GM11168 (cell line): ENCODE results near the gene OAF.

Experiments used
- in situ Hi-C: fragments of 300-500 bp; cut with MboI; formaldehyde crosslinking; loops from one replicate; pipeline ENCODE4 v1.12.0; 2022; ENCODE audit warnings: low sequenced_read_pairs; ENCODE audit not compliant: unreplicated experiment

Gene OAF

GRCh38 chr11:120198787-120199469 lies 11.9 kb upstream of the OAF start:
- in situ Hi-C loops, result no loop called here

DNA sequence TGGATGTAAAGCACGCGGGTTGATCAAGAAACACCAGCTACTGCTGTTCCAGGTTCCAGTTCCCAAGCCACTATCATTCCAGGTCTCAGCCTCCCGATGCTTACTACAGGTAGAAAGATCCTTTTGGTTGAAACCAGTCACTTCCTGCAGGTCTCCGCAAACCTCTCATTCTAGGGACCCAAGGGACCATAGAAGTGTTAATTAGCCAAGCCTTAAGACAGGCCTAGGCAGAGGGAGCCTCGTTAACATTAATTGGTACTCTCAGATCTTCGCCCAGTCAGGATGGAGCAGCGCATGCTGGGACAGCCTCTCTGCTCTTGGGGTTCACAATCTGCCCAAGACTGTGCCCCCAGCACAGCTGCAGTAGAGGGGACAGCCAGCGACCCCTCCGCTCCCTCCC lies 11.2 kb upstream of the OAF start:
- in situ Hi-C loops, result no loop called here

- in situ Hi-C loops, result no loop called here
Observed at GRCh38 chr11:120200677-120201076, 10.2 kb upstream of the OAF start.

- in situ Hi-C loops, result no loop called here
Observed at GRCh38 chr11:120201653-120202052, 9.2 kb upstream of the OAF start.

- in situ Hi-C loops, result no loop called here
Observed at GRCh38 chr11:120203626-120204025, 7.2 kb upstream of the OAF start.

GRCh38 chr11:120205596-120206161 lies 5.2 kb upstream of the OAF start:
- in situ Hi-C loops, result no loop called here

DNA sequence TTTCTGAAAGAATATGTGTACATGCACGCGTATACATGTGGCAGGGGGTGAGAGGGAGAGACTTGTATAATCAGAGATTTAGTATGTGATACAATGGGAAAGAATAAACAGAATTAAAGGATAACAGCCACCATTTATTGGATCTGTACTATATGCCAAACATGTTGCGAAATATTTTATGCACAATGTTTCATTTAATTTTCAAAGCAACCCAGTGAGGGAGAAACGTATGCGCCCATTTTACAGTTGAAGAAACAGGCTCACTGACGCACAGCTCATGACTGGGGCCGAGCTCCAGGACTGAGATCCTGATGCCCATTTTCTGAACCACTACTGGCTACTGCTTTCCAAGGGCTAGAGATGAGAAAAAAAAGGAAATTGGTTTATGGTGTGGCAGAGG lies 3.3 kb upstream of the OAF start:
- in situ Hi-C loops, result no loop called here

GRCh38 chr11:120208001-120208441 lies 2.8 kb upstream of the OAF start:
- in situ Hi-C loops, result no loop called here

DNA sequence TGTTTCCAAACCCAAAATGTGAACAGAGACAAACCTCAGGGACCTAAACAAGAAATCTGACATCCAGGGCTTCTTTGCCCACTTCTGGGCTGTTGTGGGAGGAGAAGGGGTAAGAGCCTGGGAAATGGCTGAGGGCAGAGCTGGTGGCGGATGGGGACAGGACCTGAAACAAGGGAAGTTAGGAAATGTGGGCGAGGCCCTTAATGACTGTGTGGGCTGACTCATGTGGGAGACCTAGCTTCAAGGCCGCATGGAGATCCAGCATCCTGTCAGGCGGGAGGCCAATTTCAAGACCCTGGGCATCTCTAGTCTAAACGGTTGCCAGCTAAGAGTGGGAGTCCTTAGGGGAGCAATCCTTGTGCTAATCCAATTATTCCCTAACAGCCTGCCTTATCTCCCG lies 2.1 kb upstream of the OAF start:
- in situ Hi-C loops, result no loop called here

GRCh38 chr11:120209746-120210625 lies 846 bp upstream of the OAF start:
- in situ Hi-C loops, result no loop called here

GRCh38 chr11:120211522-120212258 lies 858 bp downstream of the OAF start:
- in situ Hi-C loops, result no loop called here

DNA sequence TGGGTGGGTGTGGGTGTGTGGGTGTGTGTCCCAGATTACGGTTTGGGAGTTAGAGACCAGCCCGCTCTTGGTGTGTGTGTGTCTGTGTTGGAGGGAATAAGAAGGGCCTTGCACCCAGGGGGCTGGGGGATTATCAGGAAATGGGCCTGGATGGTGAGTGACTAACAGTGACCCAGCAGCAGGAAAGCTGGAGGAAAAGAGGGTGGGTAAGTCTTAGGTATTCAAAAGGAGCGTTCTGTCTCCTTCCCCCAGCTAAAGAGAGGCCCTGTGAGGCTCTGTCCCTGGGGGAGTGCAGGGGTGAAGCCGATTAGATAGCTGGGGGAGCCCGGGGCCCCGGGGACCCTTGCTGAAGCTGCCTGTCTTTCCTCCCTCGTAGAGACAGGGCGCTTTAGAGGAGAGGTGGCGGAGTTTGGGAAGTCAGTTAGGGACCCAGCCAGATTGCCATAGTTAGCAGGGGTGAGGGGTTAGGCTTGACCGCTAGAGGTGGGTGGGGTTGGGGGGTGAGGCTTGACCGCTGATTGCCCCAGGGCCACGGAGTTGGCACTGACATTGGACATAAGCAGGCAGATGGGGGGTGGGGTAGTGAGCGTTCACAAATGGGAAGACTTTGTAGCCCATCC lies 1.5 kb downstream of the OAF start:
- in situ Hi-C loops, result no loop called here

GRCh38 chr11:120212926-120213325 lies 2.1 kb downstream of the OAF start:
- in situ Hi-C loops, result no loop called here

- in situ Hi-C loops, result no loop called here
Observed at GRCh38 chr11:120214581-120214980, 3.7 kb downstream of the OAF start.

DNA sequence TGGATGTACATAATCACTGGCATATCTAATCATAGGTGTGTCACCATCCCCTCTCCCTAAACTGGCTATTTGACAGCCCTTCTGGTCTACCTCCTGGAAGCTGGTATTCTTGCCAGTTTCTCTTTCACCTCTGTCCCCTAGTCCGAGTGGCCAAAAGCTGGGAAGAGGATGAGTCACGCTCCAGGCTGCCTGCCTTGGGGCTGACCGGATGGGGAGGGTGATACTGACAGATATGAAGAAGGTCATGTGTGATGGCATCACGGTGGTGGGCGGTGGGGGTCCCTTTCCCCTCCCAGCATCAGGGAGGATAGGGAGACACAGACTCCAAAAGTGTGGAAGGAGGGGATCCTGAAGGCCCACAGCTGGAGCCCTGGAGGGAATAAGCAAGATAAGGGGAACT lies 4.8 kb downstream of the OAF start:
- in situ Hi-C loops, result no loop called here

DNA sequence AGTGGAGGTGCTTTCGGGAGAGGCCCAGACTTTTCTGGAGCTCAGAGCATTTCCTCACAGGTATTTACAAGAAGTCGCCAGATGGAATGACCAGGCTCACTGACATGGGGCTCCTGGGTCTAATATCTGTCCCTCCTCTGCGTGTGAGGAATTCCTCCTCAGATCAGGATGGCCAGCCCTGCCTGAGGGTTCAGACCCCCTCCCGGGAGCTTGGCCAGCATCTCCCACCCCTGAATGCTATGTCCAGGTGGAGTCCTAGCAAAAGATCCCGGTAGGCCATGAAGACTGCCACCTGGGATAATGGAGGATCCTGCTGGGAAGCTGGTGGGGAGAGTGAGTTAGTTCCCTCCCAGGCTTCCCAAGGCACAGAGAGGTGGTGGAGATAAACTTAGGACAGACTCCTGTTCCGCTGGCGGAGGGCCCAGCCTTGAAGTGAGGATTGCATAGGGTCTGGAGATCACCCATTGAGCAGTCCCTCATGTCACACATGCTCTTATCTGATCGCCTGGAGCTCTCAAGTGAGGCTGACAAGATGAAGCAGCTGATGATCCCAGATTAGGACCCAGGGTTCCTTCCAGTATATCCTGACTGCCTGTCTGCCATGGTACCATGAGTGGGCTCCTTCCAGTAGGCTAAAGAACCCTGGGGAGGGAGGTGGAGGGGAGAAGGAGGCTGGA lies 5.7 kb downstream of the OAF start:
- in situ Hi-C loops, result no loop called here

DNA sequence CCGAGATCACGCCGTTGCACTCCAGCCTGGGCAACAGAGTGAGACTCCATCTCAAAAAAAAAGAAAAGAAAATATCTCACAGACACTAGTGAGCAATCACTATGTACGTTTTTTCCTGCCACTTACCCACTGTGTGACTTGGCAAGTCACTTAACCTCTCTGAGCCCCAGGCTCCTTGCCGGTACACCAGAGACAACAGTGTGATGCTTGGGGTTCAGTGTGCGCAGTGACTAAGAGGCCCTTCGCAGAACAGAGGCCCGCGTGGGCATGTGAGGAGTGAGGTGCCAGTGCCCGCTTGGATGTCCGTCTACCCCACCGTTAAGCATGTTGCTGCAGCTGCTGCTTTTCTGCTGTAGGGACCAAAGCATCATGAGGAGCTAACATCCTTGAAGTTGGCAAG lies 6.7 kb downstream of the OAF start:
- in situ Hi-C loops, result no loop called here

GRCh38 chr11:120217941-120218694 lies 7.3 kb downstream of the OAF start:
- in situ Hi-C loops, result no loop called here

DNA sequence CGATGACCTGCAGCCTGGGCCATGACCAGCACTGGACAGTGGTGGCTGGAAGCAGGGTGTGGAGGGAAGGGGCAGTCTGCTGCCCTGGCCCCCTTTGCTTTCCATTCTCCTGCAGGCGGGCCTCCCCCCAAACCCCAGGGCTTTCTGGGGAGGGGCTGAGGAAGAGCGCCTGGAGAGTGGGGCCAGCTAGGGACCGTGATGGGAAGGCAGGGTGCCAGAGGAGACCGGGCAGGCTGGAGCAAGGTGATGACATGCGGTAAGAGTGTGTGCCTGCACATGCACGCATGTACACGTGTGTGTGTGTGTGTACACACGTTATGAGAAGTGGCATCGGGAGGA lies 7.8 kb downstream of the OAF start:
- in situ Hi-C loops, result no loop called here
